ENCODE data around the gene PARG.
"Not testable (repeated sequence)": the region's sequence is repeated elsewhere in the genome, so short reads cannot be mapped to it uniquely, and the experiment has no call there.

The PARG gene

GRCh38 chr10:49900406-49900805, 41.4 kb downstream of the PARG start:
- not testable (repeated sequence) for DNase-seq

DNA sequence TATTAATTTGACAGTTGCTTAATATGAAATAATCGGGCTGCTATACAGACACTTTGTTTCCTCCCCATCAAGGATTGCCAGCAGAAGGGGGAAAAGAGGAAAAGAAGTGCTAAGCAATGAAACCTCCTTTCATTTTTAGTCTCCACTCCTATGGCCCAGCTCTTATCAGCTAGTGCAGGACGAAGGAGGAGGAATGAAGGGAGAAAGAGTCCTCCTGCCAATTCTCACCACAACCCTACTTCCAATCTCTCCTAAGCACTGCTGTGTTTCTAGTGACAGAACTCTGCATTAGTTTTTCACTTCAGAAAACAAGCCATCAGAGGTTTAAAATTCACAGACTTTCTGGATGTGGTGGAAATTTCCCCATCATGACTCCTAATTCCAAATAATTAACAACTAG, 41.8 kb downstream of the PARG start:
- DNase-seq, result not testable (repeated sequence)

DNA sequence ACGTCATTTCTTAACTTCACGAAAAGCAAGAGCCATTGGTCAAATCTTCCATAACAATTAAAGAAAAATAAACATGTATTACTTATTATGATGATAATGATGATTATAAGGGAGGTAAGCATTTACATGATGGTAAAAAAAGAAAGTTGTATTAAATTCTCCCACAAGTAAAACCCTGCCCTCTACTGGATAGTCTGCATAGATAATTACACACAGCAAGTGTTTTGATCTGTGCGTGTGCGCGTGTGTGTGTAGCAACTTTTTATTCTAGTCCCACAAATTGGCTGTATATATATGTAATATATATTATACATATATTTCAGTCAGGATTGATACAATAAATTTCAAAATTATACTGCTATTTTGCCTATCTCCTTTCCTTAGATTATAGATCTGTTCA, 51.8 kb downstream of the PARG start:
- not testable (repeated sequence) for DNase-seq

DNA sequence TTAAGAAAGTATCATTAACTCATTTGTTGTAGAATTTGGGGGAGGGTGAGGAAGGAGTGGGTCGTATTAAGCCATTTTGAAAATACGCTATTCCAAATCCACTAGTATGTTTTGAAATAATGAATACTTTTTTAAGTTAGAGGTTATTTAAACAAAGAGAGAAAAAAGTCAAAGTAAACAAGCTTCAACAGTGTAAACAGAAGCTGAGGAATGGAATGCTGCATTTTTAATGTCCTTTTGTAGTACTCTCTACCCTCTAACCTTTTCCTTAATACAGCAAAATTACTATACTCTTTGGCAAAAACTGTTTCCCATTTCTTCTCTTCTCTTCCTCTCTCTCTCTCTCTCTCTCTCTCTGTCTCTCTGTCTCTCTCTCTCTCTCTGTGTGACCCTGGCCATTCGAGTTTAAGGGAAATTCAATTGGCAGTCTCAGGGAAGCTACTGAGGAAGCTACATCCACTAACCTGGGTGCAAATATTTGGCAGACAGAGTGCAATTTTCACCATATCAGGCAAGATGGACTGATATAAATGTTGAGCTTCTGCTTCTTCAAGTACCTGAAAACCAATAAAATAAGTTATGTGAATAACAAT, 57.0 kb downstream of the PARG start:
- not testable (repeated sequence) for DNase-seq

GRCh38 chr10:49883852-49884251, 58.0 kb downstream of the PARG start:
- not testable (repeated sequence) for DNase-seq

GRCh38 chr10:49882327-49882726, 59.5 kb downstream of the PARG start:
- DNase-seq, result not testable (repeated sequence)

GRCh38 chr10:49872740-49873139, 69.1 kb downstream of the PARG start:
- not testable (repeated sequence) for DNase-seq

DNA sequence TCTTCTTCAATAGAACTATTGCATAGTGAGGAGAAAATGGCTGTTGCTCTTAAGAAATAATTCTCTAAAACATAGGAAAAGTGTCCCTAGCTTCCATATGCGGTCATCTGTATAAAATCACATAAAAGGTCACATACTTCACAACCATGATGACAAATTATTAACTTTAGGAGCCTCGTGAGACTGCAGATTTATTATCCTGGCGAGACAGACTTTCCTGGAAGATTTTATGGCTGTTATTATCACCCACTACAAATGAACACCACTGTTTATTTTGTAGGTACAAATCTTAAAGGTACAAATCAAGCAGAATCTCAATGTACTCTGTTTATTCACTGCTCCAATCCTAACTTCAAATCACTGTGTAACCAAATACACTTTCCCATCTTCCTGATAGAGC, 70.4 kb downstream of the PARG start:
- DNase-seq, result not testable (repeated sequence)

GRCh38 chr10:49859933-49860332, 81.9 kb downstream of the PARG start:
- DNase-seq, result not testable (repeated sequence)

GRCh38 chr10:49858697-49859382, 83.0 kb downstream of the PARG start:
- not testable (repeated sequence) for DNase-seq

GRCh38 chr10:49849520-49849919, 92.3 kb downstream of the PARG start:
- DNase-seq, result not testable (repeated sequence)

- no peak for DNase-seq
These were observed 96.8 kb downstream of the PARG start for GRCh38 chr10:49844775-49845595.

GRCh38 chr10:49842333-49842628, 99.5 kb downstream of the PARG start:
- DNase-seq, result not testable (repeated sequence)

DNA sequence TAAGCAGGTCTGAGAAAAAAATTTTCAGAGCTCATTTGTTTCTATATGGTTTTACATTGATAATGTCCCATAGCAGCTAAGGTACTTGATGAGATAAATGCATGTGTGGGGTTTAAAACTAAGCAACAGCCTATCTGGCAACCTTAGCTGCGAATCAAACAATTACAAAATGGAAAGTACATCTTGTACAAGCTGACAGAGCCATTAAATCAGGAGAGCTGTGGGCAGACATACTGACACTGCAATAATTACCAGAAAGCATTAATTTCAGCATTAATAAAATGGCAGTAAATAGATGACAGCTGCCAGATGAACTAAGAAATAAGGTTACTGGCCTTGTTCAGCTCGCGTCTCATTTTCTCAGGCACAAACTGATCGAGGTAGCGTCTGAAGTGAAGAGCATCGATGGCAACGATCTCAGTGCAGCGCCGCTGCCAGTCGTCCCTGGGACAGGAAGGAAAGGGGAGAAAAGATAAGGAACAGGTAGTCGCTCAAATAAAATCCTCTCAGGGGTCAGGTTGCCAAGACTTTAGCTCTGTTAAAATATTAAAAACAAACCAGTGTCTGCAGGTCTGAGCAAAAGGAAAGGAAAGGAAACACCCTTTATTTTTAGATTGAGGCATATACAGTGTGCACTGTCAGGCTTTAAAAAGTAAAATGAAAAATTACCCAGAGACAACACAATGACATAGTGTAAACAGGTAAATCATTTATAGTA, 100.1 kb downstream of the PARG start:
- DNase-seq, result no peak

DNA sequence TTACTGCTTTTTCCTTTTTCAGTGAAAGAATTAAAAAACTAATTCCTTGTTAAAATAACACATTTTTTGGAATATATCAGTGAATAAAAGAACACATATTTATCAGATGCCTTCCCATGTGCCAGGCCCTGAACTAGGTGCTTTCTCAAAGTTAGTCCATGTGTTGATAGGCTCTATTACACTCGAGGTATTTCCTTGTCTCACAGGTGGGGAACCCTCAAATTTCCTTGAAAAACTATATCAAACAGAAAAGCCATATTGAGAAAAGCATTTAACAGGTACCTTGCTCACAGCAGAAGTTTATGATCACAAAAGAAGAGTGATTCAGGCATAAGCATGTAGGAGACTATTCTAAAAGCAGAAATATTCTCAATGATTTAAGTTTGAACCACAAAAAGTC, 104.1 kb downstream of the PARG start:
- DNase-seq, result no peak

GRCh38 chr10:49837051-49837478, 104.8 kb downstream of the PARG start:
- DNase-seq, result peak; percentile 57

GRCh38 chr10:49834976-49835375, 106.9 kb downstream of the PARG start:
- DNase-seq, result no peak

DNA sequence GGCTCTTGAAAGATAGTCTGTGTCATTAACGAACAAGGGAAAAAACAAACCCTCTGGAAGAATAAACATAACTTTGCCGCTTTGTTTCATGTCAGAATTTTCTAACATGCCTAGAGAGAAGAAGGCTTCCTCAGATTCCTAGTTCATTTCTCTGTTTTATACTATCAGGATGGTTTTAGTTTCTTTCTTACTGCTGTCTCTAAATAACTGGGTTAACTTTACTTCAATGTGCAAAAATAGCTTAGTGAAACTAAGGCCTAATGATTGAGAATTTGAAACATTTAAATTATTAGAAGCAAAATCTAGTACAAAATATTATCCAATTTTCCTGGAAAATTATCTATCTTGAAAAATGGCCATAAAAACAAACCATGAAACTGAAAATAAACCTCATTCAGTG, 107.6 kb downstream of the PARG start:
- DNase-seq, result no peak

- DNase-seq, result no peak
These were observed 108.7 kb downstream of the PARG start for GRCh38 chr10:49833168-49833567.

- peak; percentile 66 for DNase-seq
These were observed 110.3 kb downstream of the PARG start for GRCh38 chr10:49831352-49832035.

DNA sequence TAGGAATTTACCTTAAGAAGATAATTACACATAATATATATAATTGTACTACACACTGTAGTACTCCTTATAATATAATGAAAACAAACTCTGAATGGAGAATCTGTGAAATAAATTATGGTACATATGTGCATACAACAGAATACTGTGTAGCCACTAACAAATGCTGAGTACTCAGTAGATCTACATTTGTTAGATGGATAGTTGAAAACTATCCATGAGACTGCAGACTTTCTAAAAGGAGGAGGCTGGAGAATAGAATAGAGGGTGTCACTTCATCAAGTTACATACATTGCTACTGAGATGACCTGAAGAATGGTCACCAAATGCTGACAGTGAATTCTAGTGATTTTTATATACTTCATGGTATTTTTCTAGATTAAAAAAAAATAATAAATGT, 111.0 kb downstream of the PARG start:
- DNase-seq, result no peak

DNA sequence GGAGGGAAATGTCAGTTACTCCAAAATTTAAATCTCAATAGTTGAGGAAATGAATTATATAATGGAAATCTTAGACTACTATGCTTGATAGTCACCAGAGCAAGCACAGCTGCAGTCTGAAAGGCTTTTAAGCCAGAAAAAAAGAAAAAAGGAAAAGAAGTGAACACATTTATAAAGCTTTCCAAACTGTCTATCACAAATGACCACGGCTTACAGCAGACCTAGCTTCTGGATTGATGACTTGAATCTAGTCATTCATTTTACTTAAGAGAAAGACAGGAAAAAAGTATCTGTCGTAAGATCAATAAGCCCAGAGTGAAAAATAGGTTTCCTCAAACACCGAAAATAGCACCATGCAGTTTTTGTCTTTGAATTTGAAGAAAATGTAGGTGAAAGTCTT, 111.8 kb downstream of the PARG start:
- DNase-seq, result no peak

GRCh38 chr10:49827297-49827696, 114.5 kb downstream of the PARG start:
- DNase-seq, result no peak
